ENCODE results near the gene C22orf15.
"Not testable (repeated sequence)": the region's sequence is repeated elsewhere in the genome, so short reads cannot be mapped to it uniquely, and the experiment has no call there.

Gene C22orf15, protein sequence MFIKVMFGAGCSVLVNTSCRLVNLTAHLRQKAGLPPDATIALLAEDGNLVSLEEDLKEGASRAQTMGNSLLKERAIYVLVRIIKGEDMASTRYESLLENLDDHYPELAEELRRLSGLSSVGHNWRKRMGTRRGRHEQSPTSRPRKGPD

DNA sequence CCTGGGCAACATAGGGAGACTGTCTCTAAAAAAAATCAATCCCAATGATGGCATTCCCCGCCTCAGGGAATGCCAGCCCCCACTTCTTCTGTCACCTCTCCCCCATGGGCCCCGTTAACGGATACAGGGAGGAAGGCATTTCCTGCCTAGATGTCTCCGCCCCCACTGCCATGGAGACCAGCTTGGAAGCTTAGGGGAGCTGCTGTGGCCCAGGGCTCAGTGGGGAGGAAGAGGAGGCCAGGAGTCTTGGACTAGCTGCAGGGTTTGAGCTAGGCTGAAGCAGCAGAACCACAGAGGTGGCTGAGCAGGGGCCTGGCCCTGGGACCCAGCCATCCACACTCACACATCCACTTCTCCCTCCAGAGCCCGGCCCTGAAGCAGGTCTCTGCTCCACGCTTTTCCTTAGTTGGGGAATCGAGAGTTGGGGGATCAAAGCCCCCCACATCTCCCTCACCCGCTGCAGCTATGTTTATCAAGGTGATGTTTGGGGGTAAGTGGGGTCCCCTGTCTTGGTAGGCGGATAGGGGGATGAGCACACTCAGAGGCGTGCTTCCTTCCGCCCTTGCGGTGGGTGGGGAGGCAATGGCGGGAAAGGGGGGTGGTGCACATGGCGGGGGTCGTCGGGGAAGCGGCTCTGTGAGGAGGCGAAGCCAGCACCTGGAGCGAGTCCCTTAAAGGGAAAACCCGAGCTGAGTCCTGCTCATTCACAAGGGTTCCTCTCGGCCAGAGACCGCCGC is at the start of gene C22orf15:
TSS of gene C22orf15 (plus strand) at position 149 of the 737 bp plus-strand sequence. CDS start at position 466, 317 bp downstream.
- DNase-seq: no peak

DNA sequence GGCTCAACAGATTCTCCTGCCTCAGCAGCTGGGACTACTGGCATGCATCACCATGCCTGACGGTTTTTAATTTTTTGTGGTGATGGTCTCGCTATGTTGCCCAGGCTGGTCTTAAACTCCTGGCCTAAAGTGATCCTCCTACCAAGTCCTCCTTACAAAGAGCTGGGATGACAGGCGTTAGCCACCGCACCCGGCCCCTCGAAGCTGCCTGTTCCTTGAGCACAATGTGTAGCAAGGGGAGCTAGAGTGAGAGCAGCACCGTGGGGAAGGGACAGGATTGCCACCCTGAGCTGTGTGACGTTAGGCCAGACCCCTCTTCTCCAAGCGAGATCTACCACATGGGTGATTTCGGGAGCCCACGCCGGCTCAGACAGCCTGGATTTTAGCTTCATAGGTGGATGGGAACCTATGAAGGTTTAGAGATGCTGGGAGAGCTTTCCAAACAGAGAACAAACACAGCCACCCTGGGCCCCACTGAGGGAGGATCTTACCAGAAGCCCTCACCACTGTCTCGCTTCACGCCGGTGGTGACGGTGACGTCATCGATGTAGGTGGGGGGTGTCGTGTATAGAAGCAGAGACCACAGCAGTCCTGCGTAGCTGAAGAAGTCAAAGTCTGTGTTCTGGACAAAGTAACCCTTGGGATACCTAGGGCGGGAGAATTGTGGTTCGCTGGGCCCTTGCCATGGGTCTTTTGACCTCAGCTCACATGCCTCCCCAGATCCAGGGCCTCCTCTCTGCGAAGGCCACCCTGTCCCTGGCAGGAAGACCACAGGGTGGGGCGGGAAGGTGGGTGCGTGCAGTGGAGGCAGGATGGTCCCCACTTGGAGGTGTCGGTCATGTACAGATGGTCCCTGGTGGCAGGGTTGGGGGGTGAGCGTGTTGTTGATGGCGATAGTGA is 48.8 kb upstream of the C22orf15 start:
- DNase-seq: no peak

DNA sequence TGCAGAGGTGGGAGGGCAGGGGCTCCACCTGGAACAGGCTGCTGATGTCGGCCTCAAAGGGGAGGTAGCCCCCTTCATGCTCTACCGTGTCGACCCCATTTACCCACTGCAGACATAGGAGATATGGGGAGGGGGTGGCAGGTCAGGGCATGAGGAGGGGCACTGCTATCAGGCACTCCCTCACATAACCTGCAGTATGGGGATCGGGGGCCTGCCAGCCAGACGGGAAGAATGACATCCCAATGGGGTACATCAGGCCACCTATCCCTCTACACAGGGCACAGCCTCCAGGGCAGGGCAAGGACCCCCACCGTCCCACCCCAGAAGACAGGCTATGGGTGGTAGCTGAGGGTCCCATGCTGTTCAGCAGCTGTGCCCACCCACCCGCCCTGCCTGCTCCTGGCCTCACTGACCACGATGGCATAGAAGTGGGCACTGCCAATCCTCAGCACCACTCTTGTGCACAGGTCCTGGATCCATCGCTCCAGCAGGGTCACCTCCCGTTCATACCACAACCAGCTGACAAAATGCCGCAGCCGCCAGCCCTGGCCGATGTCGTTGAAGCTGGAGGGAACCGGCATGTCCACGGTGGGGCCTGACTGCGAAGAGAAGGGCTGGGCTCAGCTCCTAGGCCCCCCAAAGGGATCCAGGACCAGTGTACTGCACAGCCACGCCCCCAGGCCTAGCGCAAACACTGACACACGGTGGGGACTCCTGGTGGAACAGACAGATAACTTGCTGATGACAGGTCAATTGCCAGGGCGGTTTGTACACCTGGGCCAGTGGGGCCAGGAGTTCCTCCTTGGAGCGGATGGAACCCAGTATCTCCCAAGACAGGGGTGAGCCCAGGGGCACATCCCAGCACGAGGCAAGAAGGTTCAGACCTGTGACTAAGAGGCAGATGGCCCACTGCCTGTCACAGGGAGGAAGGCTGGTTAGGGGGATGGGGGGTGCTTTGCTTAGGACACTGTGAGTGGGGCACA is 47.9 kb upstream of the C22orf15 start:
- DNase-seq: no peak

DNA sequence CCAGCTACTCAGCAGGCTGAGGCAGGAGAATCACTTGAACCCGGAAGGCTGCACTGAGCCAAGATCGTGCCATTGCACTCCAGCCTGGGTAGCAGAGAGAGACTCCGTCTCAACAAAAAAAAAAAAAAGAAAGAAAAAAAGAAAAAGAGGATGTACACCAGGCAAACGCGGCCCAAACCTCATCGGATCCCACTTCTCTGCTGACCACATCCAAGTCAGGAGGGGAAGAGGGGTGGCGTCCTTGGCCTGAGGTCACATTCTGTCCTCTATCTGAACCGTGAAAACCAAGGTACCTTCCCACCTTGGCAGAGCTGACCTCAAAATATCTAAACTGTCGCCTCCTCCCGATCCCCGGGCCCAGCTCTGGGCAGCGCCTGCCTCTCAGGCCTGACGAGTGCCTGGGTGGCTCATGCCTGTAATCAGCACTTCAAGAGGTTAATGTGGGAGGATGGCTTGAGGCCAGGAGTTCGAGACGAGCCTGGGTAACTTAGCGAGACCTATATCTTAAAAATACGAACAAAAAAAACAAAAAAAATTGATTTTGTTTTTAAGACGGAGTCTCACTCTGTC is 46.9 kb upstream of the C22orf15 start:
- DNase-seq: no peak

DNA sequence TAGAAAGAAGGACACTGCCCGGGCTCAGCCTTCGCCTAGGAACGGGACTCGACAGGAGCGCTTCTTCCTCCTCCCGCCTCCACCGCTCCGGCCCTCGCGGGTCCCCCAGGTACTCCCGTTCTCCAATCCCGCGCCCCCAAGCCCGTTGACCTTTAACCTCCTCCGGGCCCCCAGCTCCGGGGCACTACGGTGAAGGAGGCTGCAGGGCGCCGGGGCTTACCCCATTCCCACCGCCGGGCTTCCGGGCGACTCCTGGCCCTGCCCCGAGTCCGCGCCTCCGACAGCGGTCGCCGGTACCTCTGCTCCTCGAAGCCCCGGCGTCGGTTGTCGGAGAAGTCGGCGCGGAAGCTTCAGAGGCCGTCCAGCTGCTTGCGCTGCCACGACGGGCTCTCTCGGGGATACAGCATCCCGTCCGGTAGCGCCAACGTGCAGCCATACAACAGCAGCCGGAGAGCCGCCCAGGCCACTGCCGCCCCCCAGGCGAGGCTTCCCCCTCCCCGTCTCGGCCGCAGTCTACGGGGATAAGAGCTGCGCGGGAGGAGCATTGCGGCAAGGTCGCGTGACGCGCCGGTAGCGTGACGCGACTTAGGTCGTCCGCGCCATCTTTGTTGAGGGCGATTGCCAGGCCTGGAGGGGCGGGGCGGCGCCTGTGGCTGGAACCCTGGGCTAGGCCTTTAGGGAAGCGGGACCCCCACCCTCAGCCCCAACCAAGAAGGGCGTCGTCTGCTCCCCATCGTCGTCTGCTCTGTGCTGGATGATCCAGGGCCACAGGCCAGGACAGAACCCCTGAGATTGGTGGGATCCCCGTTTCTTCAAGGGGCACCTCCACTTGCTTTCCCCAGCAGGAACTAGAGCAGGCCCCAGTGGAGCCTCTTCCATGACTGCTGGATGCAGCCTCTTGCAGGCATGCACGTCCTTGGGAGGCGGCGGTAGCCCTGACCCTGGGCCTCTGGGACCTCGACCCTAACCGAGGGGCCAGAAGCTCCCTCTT is 45.7 kb upstream of the C22orf15 start:
- peak; percentile 81 for DNase-seq

DNA sequence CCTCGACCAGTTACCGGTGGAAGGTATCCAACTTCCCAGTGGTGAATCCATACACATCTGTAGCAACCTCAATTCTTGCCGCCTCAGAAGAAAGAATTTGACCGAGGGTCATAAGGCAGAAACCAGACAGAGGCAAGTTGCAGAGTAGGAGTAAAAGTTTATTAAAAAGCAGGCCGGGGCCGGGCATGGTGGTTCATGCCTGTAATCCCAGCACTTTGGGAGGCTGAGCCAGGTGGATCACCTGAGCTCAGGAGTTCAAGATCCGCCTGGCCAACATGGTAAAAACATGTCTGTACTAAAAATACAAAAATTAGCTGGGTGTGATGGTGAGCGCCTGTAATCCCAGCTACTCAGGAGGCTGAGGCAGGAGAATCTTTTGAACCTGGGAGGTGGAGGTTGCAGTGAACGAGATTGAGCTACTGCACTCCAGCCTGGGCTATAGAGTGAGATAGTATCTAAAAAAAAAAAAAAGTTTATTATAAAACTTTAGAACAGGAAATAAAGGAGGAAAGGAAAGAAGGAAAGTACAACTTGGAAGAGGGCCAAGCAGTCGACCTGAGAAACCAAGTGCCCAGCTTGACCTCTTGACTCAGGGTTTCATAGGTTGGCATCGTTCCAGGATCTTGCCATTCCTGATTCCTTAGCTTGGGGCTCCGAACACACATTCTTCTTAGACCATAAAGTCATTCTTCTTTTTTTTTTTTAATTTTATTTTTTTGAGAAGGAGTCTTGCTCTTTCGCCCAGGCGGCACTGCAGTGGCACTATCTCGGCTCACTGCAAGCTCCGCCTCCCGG is 44.2 kb upstream of the C22orf15 start:
- DNase-seq: no peak

DNA sequence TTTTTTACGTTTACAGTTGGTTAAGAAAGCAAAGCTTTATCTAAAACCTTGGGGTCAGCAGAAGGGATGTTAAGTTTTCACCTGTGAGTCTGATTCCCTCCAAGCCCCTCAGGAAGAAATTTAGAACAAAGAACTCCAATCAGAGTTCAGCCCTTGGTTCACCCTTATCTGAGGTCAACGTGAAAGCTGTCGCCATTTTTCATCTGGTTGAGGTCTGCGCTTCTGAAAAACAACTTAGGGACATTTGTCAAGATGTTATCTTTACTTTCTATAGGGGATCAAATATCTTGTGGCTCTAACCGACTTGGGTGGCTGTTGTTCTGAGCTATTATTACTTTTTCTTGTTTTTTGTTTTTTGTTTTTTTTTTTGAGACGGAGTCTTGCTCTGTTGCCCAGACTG is 41.9 kb upstream of the C22orf15 start:
- no peak for DNase-seq

DNA sequence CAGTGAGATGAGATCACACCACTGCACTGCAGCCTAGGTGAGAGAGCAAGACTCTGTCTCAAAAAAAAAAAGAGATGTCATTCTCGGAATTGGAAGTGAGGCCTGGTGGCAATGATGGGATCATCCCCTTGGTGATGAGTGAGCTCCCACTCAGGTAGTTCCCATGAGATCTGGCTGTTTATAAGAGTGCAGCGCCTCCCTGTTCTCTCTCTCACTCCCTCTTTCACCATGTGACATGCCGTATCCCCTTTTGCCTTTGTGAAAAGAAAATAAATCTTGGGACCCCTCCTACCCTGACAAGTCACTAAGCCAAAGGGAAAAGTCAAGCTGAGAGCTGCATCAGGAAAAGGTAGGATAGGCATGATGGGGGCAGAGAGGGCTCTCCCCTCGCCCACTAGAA is 40.6 kb upstream of the C22orf15 start:
- no peak for DNase-seq

DNA sequence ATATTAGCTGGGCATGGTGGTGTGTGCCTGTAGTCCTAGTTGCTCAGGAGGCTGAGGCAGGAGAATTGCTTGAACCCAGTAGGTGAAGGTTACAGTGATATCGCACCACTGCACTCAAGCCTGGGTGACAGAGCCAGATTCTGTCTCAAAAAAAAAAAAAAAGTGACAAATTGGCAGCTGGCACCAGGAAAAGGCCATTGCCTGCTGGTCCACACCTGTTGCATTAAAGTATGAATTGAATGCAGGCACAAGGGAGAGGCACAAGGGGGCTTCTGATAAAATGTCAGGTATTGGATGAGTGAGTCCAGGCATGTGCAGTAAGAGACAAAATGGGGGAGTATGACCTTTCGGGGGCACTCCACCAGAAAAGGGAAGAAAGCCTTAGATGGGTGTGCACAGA is 40.1 kb upstream of the C22orf15 start:
- DNase-seq: no peak

DNA sequence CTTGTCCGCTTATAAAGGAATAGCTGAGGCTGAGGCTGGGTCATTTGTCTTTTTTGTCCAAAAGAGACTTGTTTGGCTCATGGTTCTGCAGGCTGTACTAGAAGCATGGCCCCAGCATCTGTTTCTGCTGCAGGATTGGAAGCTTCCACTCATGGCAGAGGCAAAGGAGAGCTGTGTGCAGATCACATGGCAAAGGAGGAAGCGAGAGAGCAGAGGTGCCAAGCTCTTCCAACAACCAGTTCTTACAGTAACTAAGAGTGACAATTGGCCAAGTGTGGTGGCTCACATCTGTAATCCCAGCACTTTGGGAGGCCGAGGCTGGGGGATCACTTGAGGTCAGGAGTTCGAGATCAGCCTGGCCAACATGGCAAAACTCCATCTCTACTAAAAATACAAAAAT is 34.7 kb upstream of the C22orf15 start:
- DNase-seq: not testable (repeated sequence)

DNA sequence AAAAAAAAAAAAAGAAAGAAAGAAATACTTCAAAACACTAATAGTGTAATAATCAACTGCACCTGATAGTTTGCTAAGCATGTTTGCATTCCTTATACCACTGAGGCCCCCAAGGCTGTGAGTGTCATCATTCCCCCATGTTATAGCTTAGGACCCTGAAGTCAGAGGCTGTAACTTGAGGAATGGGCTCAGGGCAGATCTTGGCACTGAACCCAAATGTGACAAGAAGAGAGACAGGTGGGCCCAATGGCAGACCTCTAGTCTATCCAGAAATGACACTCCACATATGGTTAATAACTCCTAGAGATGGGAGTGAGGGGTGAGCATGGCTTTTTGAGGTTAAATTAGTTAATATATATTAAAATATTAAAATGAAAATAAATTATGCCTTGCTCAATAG is 25.1 kb upstream of the C22orf15 start:
- DNase-seq: no peak

DNA sequence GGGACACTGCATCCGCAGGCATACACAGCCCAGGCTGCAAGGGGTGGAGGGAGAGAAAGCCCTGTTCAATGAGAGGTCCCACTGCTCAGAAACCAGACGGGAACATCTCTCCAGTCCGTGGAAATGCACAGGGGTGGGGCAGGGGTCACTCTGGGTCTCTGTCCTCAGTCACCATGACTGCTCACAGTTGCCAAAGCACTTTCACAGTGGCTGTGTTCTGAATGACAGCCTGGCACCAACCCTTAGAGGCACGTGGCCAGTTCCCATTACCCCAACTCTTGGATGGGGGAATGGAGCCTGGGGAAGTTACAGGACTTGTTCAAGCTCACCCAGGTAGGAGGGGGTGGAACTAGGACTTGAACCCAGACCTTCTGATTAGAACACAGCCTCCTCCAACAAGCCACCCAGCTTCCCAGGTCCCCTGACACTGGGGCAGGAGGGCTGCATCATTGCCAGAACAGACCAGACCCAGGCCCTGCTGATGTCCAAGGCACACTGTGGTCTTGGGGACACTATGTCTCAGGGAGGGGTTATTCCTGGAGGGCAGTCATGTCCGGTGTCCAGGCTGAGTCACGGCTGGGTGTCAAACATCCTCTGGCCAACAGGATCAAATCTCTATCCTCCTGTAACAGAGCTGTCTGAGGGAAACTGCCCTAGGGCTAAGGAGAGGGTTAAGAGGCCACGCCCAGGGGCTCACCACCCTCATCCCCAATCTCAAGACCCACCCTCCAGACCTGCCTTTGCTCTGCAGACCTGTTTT is 20.1 kb upstream of the C22orf15 start:
- DNase-seq: no peak

DNA sequence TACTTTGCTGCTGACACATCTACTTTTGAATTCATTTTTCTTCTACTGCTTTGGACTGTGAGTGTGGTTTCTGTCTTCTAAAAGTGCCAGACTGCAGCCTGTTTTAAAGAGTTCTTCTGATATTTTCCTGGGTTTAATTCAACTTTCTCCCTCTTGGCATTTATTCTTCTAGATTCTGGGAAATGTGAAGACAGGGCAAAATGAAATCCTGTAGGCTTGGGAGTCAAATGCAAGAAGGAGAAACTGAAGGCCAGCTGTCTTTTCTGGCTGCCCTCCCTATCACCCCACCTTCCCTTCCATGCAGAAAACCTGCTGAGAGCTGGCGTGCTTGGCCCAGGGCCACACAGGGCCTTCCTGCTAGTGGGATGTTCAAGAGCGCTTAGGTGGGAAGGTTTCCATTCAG is 19.5 kb upstream of the C22orf15 start:
- DNase-seq: no peak

DNA sequence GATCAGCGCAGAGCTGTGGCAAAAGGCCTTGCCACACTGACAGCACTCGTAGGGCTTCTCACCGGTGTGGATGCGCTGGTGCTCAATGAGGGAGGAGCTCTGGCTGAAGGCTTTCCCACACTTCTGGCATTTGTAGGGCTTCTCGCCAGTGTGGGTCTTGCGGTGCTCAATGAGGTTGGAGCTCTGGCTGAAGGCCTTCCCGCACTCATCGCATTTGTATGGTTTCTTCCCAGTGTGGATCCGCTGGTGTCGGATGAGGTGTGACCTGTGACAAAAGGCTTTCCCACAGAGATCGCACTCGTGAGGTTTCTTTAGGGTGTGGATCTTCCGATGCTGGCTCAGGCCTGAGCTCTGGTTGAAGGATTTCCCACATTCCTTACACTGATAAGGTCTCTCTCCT is 18.8 kb upstream of the C22orf15 start:
- no peak for DNase-seq

DNA sequence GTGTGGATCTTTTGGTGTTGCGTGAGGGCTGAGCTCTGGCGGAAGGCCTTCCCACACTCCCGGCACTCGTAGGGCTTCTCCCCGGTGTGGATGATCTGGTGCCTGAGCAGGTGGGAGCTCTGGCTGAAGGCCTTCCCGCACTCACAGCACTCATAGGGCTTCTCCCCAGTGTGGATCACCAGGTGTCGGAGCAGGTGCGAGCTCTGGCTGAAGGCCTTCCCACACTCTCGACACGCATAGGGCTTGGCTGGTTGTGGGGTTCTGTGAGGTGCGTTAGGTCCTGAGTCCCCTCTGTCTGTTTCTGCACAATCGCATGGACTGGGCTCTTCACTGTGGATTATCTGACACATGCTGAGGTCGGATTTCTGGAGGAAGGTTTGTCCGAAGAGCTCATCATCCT is 18.3 kb upstream of the C22orf15 start:
- DNase-seq: no peak

DNA sequence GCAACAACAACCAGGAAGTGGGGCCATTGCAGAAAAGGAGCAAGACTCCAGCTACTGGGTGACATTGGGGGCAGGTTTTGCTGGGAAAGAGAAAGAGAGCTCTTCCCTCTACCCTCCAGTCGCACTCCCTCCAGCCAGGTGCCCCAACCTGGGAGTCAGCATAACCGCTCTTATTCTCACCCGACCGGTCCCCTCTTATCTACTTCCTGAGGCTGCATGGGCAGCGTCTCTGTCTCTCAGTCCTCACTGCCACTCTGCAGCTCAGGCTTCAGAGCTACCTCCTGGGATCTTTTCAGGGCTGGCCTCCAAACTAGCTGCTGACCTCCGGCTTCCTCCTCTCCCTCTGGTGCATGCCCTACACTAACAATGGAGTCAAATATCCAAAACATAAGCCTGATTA is 17.0 kb upstream of the C22orf15 start:
- DNase-seq: no peak

DNA sequence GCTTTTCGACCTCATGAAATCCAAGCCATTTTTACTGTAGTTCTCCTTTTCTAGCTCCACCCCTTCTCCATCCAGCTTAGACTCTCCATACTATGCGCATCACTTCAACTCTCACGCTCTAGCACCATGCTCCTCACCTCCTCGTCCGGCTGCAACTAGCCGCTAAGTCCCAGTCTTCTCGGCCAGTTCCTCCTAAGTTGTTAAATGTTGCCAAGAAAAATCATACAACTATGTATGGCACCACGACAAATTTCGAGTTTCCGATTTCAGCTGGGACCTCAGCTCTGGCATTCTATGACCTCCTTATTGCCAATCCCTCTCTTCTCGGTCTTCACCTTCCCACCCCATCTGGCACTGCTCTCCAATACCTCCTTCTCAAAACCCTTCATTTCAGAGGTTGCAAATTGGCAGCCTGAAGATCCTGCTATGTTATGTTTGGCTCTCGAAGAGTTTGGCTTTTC is 12.9 kb upstream of the C22orf15 start:
- DNase-seq: no peak

DNA sequence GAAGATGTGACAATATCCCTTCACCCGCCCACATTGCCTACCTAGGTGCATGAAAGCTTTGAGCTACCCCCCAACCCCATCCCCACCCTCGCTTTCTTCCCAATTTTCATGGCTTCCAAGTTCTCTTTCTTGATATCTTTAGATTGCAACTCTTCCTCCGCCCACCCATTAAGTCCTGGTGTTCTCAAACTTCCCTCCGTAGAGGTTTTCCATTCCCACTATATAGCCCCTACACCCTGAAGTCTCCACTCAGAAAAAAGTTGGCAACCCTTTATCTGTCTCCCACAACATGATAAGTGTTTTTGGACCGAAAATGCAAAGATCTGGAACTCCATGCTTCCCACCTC is 12.4 kb upstream of the C22orf15 start:
- DNase-seq: no peak

DNA sequence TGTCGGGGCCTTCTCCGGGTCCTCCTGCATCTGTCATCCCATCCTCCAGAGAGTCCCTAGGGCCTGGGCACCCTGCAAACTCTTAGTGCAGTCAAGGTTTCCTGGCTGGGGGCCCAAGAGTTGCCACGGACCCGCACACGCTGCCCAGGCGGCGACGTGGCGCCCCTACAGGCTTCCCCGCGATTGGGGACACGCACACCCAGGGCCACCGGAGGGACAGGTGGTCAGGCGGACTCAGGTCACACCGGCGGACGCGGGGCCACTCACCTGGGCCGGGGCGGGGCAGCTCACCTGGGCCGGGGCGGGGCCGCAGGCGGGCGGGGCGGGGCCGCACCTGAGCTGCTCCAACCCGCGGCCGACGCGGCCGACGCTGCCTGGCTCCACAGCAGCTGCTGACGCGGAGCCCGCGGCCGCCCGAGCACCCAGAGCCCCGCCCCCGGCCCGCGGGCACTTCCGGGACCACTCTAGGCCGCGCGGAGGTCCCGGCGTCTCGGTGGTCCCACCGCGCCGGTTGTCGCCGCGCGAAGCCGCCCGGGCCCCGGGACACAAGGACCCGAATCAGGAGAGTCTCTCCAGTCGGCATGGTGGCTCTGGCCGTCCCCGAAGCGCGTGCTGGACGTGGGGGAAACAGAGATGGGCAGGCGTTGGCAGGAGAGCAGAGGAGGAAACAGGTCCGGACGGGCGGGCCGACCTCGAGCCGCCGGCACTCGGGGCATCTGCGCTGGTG is 11.9 kb upstream of the C22orf15 start, which contains the start of gene ZNF70:
TSS of gene ZNF70 (minus strand) at position 399 of the 727 bp plus-strand sequence. CDS start 5,972 bp downstream, outside the sequence.
- DNase-seq: peak; percentile 82

Measured in activated naive CD4-positive, alpha-beta T cell treated with Interleukin-2 at 50 U/mL for 16 hours (primary cell).